ENCODE results near the gene PGAM2. TPM values are rescaled to one million over a fixed set of nuclear protein-coding genes. Genes with fewer than 3 reads are reported as not detected.

The PGAM2 gene
- total RNA-seq, 1 experiment from 2014 or later, result 8.7 TPM

GRCh38 chr7:44111761-44112160 is 46.4 kb upstream of the PGAM2 start:
- Histone ChIP-seq H3K18ac (ENCODE audit: insufficient read length, low read depth, low read length) (no peak overlapping the region), H2BK12ac (ENCODE audit: insufficient read length, low read depth, low read length) (no peak overlapping the region), H3K4me2 (ENCODE audit: insufficient read depth, insufficient read length, low read length) (no peak overlapping the region), H2AK5ac (ENCODE audit: insufficient read length, low read length) (no peak overlapping the region), H3T11ph (ENCODE audit: low read length) (no peak overlapping the region), H3K23ac (ENCODE audit: insufficient read length, low read depth, low read length) (no peak overlapping the region), H3K4ac (ENCODE audit: low read depth, low read length) (no peak overlapping the region), H3K27me3 (ENCODE audit: insufficient read depth, low read length) (no peaks in the 10 kb centered on the region), H3K79me1 (ENCODE audit: insufficient read depth, low read depth, low read length, poor library complexity, severe bottlenecking) (no peaks in the 10 kb centered on the region), H4K5ac (ENCODE audit: insufficient read length, low read depth, low read length) (no peak overlapping the region), H2BK120ac (ENCODE audit: low read depth, low read length, poor library complexity, severe bottlenecking) (no peak overlapping the region), H2BK20ac (ENCODE audit: low read depth, low read length, poor library complexity, severe bottlenecking) (no peak overlapping the region), H2BK5ac (ENCODE audit: insufficient read length, low read length) (no peak overlapping the region), H3K79me2 (ENCODE audit: insufficient read depth, low read length) (no peaks in the 10 kb centered on the region), H3K23me2 (ENCODE audit: insufficient read length, low read depth, low read length, poor library complexity, severe bottlenecking) (no peaks in the 10 kb centered on the region), H4K20me1 (ENCODE audit: control insufficient read depth, insufficient read depth, insufficient read length) (no peaks in the 10 kb centered on the region), H3K27ac (ENCODE audit: insufficient read length, low read depth, low read length) (no peak overlapping the region), H2AFZ (ENCODE audit: low read length) (no peak overlapping the region), H4K91ac (ENCODE audit: insufficient read length, low read depth, low read length) (no peak overlapping the region), H2BK15ac (ENCODE audit: low read depth, low read length) (no peak overlapping the region), H3K14ac (ENCODE audit: insufficient read depth, low read length) (no peak overlapping the region), H3K9ac (ENCODE audit: extremely low read depth, insufficient read length, low read length) (no peak overlapping the region), H3K9me3 (ENCODE audit: control insufficient read depth, low read depth, low read length) (no peaks in the 10 kb centered on the region), H3K4me1 (ENCODE audit: insufficient read depth, low read length) (no peaks in the 10 kb centered on the region), H4K8ac (replicated peaks; ENCODE audit: insufficient read length, low read depth, low read length) (no peak overlapping the region), H3K56ac (ENCODE audit: insufficient read length, low read depth, low read length) (no peak overlapping the region)
- Mint-ChIP-seq H3K36me3 (ENCODE audit: insufficient read depth in 1 of 3, low read depth in 3 of 3) (peaks cover 11 to 49% (median 47%) of the 10 kb centered on the region in 3 experiments; a peak in 6 of 7 replicates), H3K4me3 (no peak overlapping the region; a peak in 2 of 5 replicates), H3K9me3 (no peaks in the 10 kb centered on the region), H3K27me3 (ENCODE audit: low read depth) (no peaks in the 10 kb centered on the region; the same call in 1 of the 2 replicates), H3K4me1 (0 out of 4 replicates have a peak, but pooled peaks cover 0 to 4% of the 10 kb centered on the region in 2 experiments), H3K27ac (no peak overlapping the region)
- DNase-seq, result no peak
- no CpG with 5 or more reads among the region's 16 CpGs for WGBS (ENCODE audit: extremely low coverage, insufficient read length, low lambda C conversion rate)
- TF ChIP-seq, protein P1, sequence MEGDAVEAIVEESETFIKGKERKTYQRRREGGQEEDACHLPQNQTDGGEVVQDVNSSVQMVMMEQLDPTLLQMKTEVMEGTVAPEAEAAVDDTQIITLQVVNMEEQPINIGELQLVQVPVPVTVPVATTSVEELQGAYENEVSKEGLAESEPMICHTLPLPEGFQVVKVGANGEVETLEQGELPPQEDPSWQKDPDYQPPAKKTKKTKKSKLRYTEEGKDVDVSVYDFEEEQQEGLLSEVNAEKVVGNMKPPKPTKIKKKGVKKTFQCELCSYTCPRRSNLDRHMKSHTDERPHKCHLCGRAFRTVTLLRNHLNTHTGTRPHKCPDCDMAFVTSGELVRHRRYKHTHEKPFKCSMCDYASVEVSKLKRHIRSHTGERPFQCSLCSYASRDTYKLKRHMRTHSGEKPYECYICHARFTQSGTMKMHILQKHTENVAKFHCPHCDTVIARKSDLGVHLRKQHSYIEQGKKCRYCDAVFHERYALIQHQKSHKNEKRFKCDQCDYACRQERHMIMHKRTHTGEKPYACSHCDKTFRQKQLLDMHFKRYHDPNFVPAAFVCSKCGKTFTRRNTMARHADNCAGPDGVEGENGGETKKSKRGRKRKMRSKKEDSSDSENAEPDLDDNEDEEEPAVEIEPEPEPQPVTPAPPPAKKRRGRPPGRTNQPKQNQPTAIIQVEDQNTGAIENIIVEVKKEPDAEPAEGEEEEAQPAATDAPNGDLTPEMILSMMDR (conservative IDR thresholded peaks at IDR 0.05), result no peak

All from H9 (cell line).